Left lung (tissue), 10 donors: ENCODE data around the gene KCNB1. TPM values are rescaled to one million over a fixed set of nuclear protein-coding genes. Genes with fewer than 3 reads are reported as not detected.

Source experiments
- ATAC-seq: fragments of 200-7000 bp; cut with Tn5 transposase; one replicate; pipeline ENCODE4 v1.9.1; 2020; ENCODE audit warnings: moderate library complexity
- DNase-seq, 4 donors: peaks; one replicate each; pipeline ENCODE4 v3.0.0-alpha.2; 2013 to 2020
- H3K27ac ChIP-seq, 2 donors: fragments of 200-600 bp; sonication (generic) in 1 of 2; one replicate each; pipeline versions ENCODE4 v1.5.0 to v1.8.0; 2020 to 2021
- H3K27me3 ChIP-seq, 2 donors: fragments of 200-600 bp; sonication (generic) in 1 of 2; one replicate each; pipeline versions ENCODE4 v1.5.0 to v1.8.0; 2020 to 2021
- H3K36me3 ChIP-seq, 2 donors: fragments of 200-600 bp; sonication (generic) in 1 of 2; one replicate each; pipeline versions ENCODE4 v1.5.0 to v1.8.0; 2020 to 2021
- H3K4me1 ChIP-seq, 2 donors: fragments of 200-600 bp; one replicate each; pipeline ENCODE4 v1.8.0; 2021
- H3K4me3 ChIP-seq, 2 donors: fragments of 200-600 bp; sonication (generic) in 1 of 2; one replicate each; pipeline versions ENCODE4 v1.5.0 to v1.8.0; 2020 to 2021; ENCODE audit warnings: mild to moderate bottlenecking in 1 of 2
- H3K9me3 ChIP-seq, 2 donors: fragments of 200-600 bp; sonication (generic) in 1 of 2; one replicate each; pipeline versions ENCODE4 v1.5.0 to v1.8.0; 2020 to 2021
- intact Hi-C, 2 donors: fragments of 100-400 bp; cut with DNase I; formaldehyde crosslinking; loops; one replicate each; pipeline versions ENCODE4 v1.11.2 to v1.14.2; 2022
- polyA plus RNA-seq, 6 donors: library from polyadenylated mRNA; unstranded; fragments of 120-200 nt; gene quantifications; one replicate each; pipeline ENCODE4 v1.2.1, GENCODE V29; 2013; ENCODE audit not compliant: insufficient read length in 6 of 6
- total RNA-seq, 2 donors: library from RNA; stranded (reverse); fragmentation: NEBNext Ultra II Directional; extraction: Animal tissue kit (Norgen Biotek cat#: 25700); gene quantifications; one replicate each; pipeline ENCODE4 v1.2.1, GENCODE V29; 2021
- TF ChIP-seq, protein P1 (sequence below), 2 donors: fragments of 200-600 bp; sonication (generic) in 1 of 2; IDR thresholded peaks; one replicate each; pipeline versions ENCODE4 v1.5.0 to v1.8.0; 2021; ENCODE audit warnings: antibody characterized with exemption in 2 of 2
- donor health status: DM: no; HTN: yes; CAD: no.
- donor health status: DM: no; HTN: no; CAD: no.

The KCNB1 gene
- total and polyA plus RNA-seq, 8 donors: 0.26 to 1.2 (median 0.44) TPM

DNA sequence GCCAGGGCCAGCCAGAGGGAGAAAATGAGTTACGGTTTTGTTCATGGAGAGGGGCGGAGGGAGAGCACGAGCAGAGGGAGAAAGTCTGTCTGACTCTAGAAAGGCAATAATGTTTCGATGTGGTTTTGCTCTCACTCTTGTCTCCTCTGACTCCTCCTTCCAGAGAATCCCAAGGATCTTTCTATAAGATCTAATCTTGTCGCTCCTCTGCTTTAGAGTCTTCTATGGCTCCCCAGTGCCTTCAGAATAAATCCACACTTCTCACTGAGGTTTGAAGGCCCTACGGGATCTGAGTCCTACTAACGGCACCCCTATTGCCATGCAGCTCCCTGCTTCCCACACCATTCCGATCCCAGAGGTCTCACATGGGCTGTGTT lies 66.8 kb downstream of the KCNB1 start:
- intact Hi-C loops: no loop called here
- H3K27ac ChIP-seq: no peak overlapping the region
- DNase-seq (no peak), ATAC-seq (no peak)
- no peaks in the 10 kb centered on the region for H3K4me1 ChIP-seq
- no peaks in the 10 kb centered on the region for H3K9me3 ChIP-seq
- TF ChIP-seq, protein P1, sequence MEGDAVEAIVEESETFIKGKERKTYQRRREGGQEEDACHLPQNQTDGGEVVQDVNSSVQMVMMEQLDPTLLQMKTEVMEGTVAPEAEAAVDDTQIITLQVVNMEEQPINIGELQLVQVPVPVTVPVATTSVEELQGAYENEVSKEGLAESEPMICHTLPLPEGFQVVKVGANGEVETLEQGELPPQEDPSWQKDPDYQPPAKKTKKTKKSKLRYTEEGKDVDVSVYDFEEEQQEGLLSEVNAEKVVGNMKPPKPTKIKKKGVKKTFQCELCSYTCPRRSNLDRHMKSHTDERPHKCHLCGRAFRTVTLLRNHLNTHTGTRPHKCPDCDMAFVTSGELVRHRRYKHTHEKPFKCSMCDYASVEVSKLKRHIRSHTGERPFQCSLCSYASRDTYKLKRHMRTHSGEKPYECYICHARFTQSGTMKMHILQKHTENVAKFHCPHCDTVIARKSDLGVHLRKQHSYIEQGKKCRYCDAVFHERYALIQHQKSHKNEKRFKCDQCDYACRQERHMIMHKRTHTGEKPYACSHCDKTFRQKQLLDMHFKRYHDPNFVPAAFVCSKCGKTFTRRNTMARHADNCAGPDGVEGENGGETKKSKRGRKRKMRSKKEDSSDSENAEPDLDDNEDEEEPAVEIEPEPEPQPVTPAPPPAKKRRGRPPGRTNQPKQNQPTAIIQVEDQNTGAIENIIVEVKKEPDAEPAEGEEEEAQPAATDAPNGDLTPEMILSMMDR (IDR thresholded peaks at IDR 0.05): no peak
- no peak overlapping the region for H3K4me3 ChIP-seq
- peaks cover 0 to 24% of the 10 kb centered on the region in 2 donors for H3K27me3 ChIP-seq
- H3K36me3 ChIP-seq: no peaks in the 10 kb centered on the region

DNA sequence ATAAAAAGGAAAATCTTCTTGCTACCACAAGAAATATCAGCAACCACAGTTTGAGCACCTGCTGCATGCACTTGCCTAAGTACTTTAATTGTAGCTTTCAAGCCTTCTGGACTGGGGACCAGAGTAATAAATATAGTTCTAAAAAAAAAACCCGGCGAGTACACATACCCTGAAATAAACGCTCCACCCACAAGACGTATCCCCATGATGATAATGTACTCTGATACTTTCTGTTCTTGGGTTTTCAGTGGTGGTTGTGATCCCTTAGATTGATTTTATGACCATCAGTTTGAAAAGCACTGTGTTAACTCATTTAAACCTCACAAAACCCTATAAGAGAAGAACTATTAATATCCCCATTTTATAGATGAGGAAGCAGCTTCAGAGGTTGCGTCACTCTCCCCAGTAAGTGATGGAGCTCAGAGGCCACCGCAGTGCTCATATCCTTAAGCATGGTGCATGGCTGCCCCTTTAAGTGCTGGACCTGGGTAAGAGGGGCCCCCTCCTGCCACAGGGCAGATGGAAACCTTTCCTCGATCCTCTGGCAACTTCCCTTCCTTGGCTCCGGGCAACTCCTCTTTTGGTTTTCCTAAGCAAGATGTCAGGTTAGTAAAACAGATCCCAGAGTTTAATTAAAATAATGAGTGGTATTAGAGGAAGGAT lies 67.3 kb downstream of the KCNB1 start:
- Histone ChIP-seq H3K27me3 (peaks cover 0 to 24% of the 10 kb centered on the region in 2 donors), H3K4me3 (no peak overlapping the region), H3K4me1 (no peaks in the 10 kb centered on the region), H3K27ac (no peak overlapping the region), H3K36me3 (no peaks in the 10 kb centered on the region), H3K9me3 (no peaks in the 10 kb centered on the region)
- intact Hi-C loops: no loop called here
- ATAC-seq (no peak), DNase-seq (no peak)
- TF ChIP-seq, protein P1 (IDR thresholded peaks at IDR 0.05): no peak

DNA sequence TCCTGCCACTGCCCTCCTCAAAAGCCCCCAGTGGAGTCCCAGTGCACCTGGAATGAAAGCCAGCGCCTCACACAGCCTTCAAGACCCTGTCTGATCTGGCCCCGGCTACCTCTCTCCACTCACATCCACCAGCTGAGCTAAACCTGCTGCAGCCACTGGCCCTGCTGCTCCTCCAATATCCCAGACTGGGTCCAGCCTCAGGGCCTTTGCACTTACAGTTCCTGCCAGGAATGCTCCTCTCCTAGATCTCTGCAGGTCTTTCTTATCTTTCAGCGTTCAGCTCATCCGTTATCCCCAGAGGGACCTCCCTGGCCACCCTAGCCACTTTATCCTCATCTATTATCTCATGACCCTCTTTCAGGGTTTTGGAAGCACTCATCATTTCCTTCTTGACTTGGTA lies 68.8 kb downstream of the KCNB1 start:
- H3K36me3 ChIP-seq: no peaks in the 10 kb centered on the region
- ATAC-seq (no peak), DNase-seq (no peak)
- no peaks in the 10 kb centered on the region for H3K4me1 ChIP-seq
- intact Hi-C loops: no loop called here
- TF ChIP-seq, protein P1 (IDR thresholded peaks at IDR 0.05): no peak
- no peak overlapping the region for H3K4me3 ChIP-seq
- H3K27me3 ChIP-seq: peaks cover 0 to 24% of the 10 kb centered on the region in 2 donors
- H3K9me3 ChIP-seq: no peaks in the 10 kb centered on the region
- no peak overlapping the region for H3K27ac ChIP-seq

DNA sequence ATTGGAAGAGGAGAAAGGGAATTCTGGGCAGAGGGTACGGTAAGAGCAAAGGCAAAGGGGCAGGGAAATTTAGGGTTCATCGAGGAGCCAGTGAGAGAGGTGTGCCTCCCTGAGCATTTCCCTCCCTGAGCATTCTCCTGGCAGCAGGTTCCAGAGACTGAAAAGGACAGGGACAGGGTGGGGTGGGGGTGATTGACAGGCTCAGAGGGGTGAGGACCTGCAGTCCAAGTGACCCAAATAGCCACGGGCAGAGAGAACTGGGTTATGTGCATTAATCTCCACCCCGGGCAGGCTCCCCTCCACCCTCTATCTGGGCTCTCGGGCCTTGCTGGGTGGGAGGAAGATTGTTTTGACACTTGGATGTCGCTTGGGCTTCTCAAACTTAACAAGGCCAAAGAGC lies 69.5 kb downstream of the KCNB1 start:
- no peak overlapping the region for H3K4me3 ChIP-seq
- DNase-seq (no peak), ATAC-seq (no peak)
- peaks cover 0 to 24% of the 10 kb centered on the region in 2 donors for H3K27me3 ChIP-seq
- intact Hi-C loops: no loop called here
- H3K27ac ChIP-seq: no peak overlapping the region
- no peaks in the 10 kb centered on the region for H3K9me3 ChIP-seq
- TF ChIP-seq, protein P1 (IDR thresholded peaks at IDR 0.05): no peak
- H3K36me3 ChIP-seq: no peaks in the 10 kb centered on the region
- H3K4me1 ChIP-seq: no peaks in the 10 kb centered on the region

DNA sequence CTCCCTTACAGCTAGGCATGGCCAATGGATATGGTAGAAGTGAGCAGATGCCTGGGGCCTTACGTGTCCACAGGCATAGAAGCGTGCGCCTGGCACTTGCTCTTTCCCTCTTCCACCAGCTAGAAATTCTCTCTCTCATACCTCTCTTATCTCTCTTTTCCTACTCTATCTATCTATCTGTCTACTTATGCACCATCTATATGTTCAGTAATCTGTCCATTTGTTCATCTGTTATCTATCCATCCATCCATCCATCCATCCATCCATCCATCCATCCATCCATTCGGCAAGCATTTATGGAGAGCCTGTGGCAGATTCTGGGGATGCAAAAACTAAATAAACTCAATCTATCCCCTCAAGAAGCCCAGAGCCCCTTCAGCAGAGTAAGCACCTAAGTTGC lies 70.2 kb downstream of the KCNB1 start:
- no peak overlapping the region for H3K27ac ChIP-seq
- DNase-seq: no peak

More for the DNA sequence above, 70.2 kb downstream of the KCNB1 start:
- H3K4me3 ChIP-seq: no peak overlapping the region
- no peaks in the 10 kb centered on the region for H3K4me1 ChIP-seq
- H3K27me3 ChIP-seq: peaks cover 0 to 24% of the 10 kb centered on the region in 2 donors
- H3K9me3 ChIP-seq: no peaks in the 10 kb centered on the region
- H3K36me3 ChIP-seq: no peaks in the 10 kb centered on the region
- TF ChIP-seq, protein P1 (IDR thresholded peaks at IDR 0.05): no peak
- ATAC-seq: no peak
- intact Hi-C loops: no loop called here
